PC-3 (cell line): ENCODE results near the gene HABP4.

ENCODE experiments used
- EZH2 ChIP-seq: fragments of 300-600 bp; sonication (generic); IDR thresholded peaks from one replicate; pipeline ENCODE4 v1.6.1; 2017; ENCODE audit warnings: antibody characterized with exemption, mild to moderate bottlenecking, low read length; ENCODE audit not compliant: unreplicated experiment
- EZH2phosphoT487 ChIP-seq: fragments of 300-600 bp; sonication (generic); IDR thresholded peaks from 2 replicates; pipeline ENCODE4 v1.6.1; 2018; ENCODE audit warnings: mild to moderate bottlenecking, antibody characterized with exemption, low read length, borderline replicate concordance
- TF ChIP-seq, protein P1 (sequence below): fragments of 300-600 bp; sonication (generic); conservative IDR thresholded peaks from 2 replicates; pipeline ENCODE4 v1.5.1; 2017; ENCODE audit warnings: antibody characterized with exemption, low read depth, mild to moderate bottlenecking, low read length

DNA sequence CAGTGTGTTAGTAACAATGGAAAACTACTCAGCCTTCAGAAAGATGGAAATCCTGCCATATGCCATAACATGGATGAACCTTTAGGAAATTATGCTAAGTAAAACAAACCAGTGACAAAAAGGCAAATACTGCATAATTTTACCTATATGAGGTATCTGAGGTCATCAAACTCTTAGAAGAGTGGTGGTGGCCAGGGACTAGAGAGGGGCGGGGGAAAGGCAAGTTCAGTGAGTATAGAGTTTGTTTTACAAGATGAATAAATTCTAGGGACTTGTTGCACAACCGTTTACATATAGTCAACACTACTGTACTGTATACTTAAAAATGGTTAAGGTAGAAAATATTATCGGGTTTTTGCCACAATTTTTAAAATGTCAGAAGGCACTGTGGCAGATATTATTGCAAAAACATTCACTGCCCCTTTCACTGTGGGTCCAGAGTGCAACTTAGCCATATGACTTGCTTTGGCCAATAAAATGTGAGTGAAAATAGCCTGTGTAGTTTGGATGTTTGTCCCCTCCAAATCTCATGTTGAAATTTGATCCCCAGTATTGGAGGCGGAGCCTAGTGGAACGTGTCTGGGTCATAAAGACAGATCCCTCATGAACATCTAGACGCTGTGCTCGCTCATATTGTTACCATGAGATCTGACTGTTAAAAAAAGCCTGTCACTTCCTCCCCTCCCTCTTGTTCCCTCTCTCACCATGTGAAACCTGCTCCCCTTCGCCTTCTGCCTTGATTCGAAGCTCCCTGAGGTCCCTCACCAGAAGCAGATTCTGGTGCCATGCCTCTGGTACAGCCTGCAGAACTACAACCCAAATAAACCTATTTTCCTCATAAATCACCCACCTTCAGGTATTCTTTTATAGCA is 41.3 kb upstream of the HABP4 start:
- TF ChIP-seq, protein P1, sequence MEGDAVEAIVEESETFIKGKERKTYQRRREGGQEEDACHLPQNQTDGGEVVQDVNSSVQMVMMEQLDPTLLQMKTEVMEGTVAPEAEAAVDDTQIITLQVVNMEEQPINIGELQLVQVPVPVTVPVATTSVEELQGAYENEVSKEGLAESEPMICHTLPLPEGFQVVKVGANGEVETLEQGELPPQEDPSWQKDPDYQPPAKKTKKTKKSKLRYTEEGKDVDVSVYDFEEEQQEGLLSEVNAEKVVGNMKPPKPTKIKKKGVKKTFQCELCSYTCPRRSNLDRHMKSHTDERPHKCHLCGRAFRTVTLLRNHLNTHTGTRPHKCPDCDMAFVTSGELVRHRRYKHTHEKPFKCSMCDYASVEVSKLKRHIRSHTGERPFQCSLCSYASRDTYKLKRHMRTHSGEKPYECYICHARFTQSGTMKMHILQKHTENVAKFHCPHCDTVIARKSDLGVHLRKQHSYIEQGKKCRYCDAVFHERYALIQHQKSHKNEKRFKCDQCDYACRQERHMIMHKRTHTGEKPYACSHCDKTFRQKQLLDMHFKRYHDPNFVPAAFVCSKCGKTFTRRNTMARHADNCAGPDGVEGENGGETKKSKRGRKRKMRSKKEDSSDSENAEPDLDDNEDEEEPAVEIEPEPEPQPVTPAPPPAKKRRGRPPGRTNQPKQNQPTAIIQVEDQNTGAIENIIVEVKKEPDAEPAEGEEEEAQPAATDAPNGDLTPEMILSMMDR: no peak
- TF ChIP-seq EZH2 (no peak), EZH2phosphoT487 (no peak)
